GM19023 (cell line): Measurements from ENCODE around the gene IQCE.
"Not testable (repeated sequence)": the region's sequence is repeated elsewhere in the genome, so short reads cannot be mapped to it uniquely, and the experiment has no call there.

ENCODE experiments used
- ATAC-seq: cut with Tn5 transposase; IDR thresholded peaks from one replicate; pipeline ENCODE4 v1.9.1; 2021; ENCODE audit warnings: mild to moderate bottlenecking, moderate library complexity; ENCODE audit not compliant: unreplicated experiment

IQCE gene

DNA sequence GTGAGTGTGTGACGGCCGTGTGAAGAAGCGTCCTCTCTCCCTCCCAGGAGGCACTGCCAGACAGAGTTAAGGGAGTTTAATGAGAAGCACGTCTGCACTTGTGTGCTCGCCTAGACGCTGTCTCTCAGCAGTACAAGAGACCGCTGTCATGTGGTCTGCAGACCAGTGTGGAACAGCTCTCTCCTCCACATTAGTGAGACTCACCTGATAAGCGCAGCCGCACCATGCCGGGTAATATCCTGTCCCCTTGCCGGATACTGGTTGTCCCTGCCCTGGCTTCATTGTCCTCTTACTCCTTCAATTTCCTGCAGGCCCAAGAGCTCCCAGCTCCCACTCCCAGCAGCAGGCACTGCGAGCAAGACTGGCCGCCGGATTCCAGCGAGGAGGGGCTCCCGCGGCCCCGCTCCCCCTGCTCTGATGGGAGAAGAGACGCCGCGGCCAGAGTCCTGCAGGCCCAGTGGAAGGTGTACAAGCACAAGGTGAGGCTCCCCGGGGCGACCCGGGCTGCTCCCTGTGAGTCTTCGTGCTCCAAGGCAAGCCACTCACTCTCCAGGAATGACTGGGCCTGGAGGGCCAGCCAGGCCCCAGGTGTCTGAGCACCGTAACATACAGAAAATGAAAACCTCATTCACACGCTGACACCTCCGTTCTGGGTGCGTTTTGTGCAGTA lies 39.5 kb downstream of the IQCE start:
- no peak for ATAC-seq

DNA sequence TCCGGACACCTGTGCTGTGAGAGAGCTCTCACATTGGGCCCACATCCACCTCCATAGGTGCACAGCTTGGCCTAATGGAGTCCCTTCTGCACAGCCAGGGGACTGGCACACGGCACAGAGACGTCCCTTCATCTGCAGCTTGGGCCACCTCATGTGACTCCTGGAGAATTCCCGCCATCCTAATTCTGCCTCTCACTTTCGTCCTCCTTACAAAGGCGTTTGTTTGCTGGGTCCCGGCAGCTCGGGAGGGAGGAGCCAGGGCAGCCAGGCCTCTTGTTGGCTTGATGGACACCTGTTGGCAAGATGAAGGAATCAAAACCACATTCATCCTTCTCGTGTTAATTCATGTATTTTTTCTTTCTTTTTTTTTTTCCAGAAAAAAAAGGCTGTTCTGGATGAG lies 42.3 kb downstream of the IQCE start:
- no peak for ATAC-seq

DNA sequence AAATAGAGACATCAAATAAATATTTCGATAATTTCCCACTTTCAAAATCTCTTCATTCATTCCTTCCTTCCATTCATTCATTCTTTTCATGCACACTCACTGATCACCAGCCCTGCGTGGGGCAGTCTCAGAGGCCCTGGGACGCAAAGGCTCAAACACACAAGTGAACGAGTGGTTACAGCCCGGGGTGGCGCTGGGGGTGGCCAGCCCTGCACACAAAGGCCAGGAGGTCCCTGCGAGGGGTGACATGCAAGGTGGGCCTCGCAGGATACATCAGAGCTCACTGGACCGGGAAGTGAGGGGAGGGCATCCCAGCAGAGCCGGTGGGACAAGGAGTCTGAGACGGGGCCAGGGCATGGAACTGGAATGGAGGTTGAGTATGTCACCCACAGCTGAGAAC lies 43.1 kb downstream of the IQCE start:
- no peak for ATAC-seq

- no peak for ATAC-seq
These were observed 43.7 kb downstream of the IQCE start for GRCh38 chr7:2602406-2603043.

DNA sequence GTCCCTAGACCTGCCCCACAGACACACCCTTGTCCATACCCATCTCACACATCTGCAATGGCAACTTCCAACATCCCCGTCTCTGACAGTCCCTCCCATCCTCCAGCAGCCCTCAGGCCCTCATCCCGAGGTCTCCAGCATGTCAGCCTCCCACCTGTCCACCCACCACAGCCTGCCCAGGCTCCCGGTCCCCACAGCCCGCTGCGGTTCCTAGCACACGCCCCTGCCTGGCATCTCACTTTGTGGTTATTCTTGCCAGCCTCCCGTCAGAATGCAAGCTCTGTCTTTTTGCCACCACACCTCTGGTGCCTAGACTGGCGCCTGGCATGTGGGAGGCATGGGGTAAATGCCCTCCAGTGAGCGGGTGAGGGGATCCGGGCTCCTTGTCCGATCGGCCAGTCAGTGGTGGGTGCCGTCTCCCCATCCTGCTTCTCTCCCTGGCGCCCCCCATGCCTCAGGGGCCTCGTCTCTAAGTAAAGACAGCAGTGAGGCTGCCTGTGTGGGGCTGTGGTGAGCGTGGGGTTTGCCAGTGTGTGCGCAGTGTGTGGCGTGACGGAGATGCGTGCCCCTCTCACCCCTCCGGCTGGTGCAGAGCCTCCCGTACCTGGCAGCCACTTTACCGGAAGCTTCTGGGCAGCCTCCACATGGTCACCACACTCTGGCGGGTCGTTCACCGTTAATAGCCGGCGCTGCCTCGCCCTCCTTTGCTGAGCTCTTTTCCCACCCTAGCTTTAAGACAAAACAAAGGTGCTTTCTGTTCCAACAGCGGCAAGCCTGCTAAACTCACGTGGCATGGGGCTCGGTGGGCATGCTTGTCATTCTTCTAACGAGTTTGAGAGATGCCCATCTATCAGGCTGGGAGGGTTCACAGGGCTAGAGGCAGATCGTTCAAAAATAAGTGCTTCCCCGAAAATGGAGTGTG lies 44.5 kb downstream of the IQCE start:
- no peak for ATAC-seq

DNA sequence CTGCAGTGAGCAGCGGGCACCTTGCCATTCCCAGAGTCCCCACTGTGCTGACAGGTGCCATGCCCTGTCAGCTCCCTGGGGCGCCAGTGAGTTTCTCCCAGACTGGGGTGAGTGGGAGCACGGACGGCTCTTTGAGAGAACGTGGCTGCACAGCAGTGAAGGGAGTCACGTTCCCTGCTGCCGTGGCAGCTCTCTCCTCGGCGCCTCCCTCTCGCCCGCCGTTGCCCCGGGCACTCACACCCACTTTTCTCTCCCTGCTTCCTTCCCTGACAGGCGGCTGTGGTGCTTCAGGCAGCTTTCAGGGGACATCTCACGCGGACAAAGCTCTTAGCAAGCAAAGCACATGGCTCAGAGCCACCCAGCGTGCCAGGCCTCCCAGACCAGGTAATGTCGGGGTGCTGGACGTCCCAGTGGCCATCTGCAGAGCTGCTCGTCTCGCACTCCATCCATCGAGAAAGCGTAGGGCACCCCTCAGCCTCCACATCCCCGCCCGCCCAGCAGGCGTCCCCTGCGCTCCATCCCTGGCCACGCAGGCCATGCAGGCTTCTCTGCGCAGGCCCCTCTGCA lies 45.9 kb downstream of the IQCE start:
- no peak for ATAC-seq

DNA sequence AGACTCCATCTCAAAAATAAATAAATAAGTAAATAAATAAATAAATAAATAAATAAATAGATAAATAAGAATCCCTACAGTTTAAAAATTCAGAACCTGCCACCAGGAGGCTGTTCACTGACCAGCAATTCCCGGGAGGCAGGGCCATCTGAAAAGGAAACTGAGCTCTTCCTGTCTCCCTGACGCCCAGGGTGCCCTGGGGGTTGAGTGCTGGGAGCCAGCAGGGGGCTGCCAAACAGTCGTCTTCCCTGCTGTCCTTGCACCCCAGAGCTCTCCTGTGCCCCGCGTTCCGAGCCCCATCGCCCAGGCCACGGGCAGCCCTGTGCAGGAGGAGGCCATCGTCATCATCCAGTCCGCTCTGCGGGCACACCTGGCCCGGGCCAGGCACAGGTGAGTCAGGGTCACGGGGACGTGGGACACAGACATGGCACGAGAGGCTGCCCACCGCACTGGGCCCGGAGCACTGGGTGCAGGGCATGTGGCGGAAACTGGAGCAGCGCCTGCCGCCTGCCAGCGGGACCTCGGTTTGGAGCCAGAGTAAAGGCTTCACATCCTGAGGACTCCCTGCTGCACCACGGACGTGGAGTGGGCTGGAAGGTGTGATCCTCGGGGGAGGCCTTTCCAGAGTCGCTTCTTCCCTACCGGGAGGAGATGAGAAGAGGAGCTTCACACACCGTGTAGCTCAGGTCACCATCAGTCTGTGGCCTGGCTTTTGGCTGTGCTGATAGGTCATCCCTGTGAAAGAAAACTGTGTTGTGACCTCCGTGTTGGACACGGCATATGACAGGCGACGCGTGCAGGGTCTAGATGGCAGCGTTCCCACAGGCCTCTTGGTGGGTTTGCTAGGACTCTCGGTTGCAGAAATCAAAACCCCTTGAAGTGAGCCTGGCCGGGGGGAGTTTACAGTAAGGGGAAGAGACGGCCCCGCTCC lies 47.1 kb downstream of the IQCE start:
- no peak for ATAC-seq

GRCh38 chr7:2606539-2606936 lies 47.8 kb downstream of the IQCE start:
- no peak for ATAC-seq

- no peak for ATAC-seq
These were observed 48.5 kb downstream of the IQCE start for GRCh38 chr7:2607122-2607922.

DNA sequence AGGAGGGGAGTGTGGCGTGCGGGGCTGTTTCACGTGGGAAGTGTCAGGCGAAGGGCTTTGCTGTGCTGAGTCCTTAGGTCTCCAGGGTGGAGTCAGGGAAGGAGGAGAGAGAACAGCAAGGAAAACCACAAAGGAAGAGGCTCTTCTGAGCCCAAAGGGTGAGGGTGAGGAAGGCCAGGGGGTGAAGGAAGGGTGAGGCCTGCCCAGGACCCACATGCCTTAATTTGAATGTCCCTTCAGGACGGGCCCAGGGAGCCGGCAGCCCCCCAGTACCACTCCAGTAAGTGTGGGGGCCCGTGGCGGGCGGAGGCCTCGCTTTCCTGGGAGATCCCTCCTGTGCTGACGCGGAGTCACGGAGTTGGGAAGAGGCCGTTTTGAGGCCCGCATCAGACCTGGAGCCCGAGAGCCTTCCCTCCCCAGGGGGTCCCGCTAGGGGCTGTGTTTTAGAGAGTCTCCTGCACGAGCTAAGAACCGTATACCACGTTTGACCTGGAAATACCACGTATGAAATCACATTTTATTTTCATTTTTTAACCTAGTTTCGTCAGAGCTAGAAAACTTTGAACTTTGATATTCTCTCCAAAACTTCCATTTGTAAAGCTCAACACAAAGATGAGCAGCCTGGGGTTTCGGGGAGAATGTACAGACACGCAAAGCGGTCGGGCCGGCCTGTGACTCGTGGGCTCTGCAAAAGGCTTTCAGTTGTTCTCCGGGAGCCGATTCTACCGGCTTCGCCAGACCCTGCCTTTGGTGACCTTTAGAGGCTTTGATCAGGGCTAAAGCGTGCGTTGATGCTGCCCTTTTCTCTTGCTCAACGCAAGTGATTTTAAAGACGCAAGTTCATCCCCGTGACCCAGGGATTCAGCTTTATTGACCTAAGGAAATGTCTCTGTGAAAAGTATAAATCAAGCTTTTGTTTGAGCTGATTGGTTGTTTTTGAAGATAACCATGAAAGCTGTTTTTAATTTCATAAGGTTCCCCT lies 49.4 kb downstream of the IQCE start:
- no peak for ATAC-seq

DNA sequence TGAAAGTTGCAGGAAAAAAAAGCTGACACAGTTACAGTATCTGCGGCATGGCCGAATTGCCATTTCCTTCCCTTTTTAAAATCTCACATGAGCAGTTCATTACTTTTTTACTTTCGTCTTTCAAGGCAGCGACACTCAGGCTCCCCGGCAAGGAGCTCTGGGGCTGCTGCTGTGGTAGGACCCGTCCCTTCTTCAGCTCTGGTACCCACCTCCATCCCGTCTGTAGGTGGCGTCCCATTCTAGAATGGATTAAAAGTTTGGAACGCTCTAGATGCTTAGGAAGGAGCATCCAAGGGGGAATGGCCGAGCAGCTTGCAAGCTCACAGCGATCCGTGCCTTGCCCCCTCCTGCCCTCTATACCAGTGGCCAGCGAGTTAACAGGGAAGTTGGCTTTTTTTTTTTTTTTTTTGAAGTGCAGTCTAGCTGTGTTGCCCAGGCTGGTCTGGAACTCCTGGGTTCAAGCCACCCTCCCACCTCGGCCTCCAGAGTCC lies 50.2 kb downstream of the IQCE start:
- ATAC-seq: no peak

DNA sequence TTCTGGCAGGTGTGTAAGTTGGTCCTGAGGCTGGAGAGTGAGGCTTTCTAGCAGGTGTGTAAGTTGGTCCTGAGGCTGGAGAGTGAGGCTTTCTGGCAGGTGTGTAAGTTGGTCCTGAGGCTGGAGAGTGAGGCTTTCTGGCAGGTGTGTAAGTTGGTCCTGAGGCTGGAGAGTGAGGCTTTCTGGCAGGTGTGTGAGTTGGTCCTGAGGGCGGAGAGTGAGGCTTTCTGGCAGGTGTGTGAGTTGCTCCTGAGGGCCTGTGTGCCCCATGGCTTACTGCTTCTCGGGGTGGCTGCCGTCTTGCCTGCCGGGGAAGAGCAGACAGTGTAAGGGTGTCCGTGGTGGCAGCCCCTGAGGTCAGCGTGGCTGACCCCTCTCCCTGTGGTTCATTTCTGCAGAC lies 50.9 kb downstream of the IQCE start:
- not testable (repeated sequence) for ATAC-seq

DNA sequence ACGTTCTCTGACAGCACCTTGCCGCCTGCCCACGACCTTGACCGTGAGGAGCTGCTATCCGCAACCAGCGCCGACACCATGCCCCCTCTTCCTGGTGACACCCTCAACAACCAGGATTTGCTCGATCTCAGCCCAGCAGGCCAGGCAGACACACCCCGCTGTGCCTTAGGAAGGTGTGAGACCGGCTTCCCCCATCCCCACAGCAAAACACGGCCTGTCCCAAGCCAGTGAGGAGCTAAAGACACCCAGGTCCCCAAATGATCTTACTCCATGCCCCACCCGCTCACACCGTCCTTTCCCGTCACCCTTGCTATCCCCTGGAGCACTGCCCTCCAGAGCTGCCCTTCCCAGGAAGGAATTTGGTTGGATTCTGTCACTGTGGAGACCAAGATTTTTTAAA lies 51.7 kb downstream of the IQCE start:
- no peak for ATAC-seq

- no peak for ATAC-seq
These were observed 52.1 kb downstream of the IQCE start for GRCh38 chr7:2610898-2611297.

- no peak for ATAC-seq
These were observed 52.6 kb downstream of the IQCE start for GRCh38 chr7:2611401-2611800.

GRCh38 chr7:2611922-2612321 lies 53.1 kb downstream of the IQCE start:
- no peak for ATAC-seq

GRCh38 chr7:2612445-2613097 lies 53.8 kb downstream of the IQCE start:
- ATAC-seq: no peak
